ENCODE data around the gene VCPKMT.

DNA sequence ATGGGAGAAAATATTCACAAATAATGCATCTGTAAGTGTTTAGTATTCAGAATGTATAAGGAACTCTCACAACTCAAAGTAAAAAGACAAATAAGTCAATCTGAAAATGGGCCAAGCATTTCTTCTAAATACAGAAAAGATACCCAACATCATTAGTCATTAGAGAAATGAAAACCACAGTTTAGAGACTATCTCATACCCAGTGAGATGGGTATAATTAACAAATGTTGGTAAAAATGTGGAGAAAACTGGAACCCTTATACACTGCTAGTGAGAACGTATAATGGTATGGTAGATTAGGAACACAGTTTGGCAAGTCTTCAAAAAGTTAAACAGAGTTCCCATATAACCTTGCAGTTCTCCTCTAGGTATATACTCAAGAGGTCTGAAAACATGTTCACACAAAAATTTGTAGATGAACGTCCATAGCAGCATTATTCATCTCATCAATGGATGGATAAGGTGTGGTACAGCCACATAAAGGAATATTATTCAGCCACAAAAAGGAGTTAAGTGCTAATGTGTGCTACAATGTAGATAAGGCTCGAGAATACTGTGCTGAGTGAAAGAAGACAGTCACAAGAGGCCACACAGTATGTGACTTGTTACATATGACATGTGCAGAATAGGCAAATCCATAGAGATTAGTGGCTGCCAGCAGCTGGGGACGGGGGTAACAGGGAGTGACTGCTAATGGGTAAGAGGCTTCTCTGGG is 5.9 kb downstream of the VCPKMT start:
- TF ChIP-seq POLR2A (IDR thresholded peaks at IDR 0.05; ENCODE audit: low read depth, low read length) (no peak), TAF1 (IDR thresholded peaks at IDR 0.05; ENCODE audit: borderline replicate concordance, low read depth, low read length) (no peak)

Data from GM12892 (cell line).